Sciatic nerve (tissue), 2 donors: ENCODE measurements around the gene BACE2. TPM values are rescaled to one million over a fixed set of nuclear protein-coding genes. Genes with fewer than 3 reads are reported as not detected.
A peak's percentile ranks its signal among the peaks of the same experiment; 100 is the strongest.

Experiments used
- ATAC-seq: fragments of 200-7000 bp; cut with Tn5 transposase; one replicate; pipeline ENCODE4 v1.9.1; 2020; ENCODE audit warnings: mild to moderate bottlenecking, moderate library complexity
- DNase-seq: peaks from one replicate; pipeline ENCODE4 v3.0.0-alpha.2; 2020; ENCODE audit warnings: low spot score
- intact Hi-C: fragments of 100-400 bp; cut with DNase I; formaldehyde crosslinking; loops from one replicate; pipeline ENCODE4 v1.14.2; 2022
- total RNA-seq: library from RNA; stranded (reverse); fragmentation: NEBNext Ultra II Directional; extraction: Animal tissue kit (Norgen Biotek cat#: 25700); gene quantifications from one replicate; pipeline ENCODE4 v1.2.1, GENCODE V29; 2021
- donor health status: DM: no; HTN: no; CAD: no.
- donor health status: DM: no; HTN: no; CAD: no.

The BACE2 gene
- total RNA-seq, 1 donor from 2014 or later: 103 TPM

DNA sequence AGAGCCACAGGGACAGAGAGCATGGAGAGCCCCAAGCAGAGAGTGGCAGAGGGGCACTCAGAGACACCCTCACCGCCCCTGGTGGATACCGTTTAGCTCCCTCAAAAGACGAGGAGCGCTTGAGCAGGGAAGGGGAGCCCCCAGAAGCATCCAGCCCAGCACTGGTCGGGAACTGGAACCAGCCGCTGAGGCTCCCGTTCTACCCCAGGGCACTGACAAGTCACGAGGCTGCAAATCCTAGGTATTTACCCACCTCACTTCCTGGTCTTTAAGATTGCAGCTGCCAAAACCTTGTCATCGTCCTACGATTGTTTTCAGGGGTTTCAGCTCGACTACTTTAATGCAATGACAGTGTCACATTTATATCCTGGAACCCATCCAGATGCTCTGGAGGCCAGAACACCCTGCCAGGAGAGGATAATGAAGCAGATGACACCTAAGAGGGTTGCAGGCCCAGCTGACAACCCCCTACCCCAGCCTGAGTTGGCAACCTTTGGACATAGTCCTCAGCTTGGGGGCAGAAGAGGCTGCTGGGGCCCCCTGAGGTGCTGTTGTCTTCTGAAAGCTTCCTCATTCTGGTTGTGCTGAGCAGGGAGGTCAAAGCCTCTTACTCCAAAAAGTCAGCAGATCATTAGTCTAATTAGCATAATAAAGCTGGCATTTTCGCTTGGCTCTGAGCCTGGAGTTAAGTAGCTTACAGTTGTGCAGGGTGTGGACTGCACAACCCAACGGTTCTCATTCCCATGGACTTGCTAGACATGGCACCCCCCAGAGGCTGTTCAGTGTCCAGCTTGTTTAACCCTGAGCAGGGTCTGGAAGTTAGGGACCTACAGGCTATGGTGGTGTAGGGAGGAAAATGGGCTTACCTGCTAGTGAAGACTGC lies 20.6 kb upstream of the BACE2 start:
- DNase-seq (no peak), ATAC-seq (no peak)
- intact Hi-C loops: no loop called here

DNA sequence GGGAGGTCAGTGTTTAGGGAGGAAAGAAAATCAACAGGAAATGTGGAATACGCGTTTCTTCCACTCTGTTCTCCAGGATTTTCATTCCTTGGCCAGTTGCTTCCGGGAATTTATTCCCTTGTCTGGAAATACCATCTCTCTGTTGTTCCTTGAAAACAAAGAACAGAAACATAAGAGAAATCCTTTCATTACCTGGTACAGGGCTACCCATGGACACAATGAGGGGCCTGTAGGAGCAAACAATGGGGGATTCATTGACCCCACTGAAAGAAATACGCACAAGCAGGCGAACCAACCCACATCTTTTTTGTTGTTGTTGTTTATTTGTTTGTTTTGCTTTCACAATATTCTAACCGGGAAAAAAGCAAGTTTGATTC lies 20.0 kb upstream of the BACE2 start:
- ATAC-seq (no peak), DNase-seq (no peak)
- intact Hi-C loops: no loop called here

DNA sequence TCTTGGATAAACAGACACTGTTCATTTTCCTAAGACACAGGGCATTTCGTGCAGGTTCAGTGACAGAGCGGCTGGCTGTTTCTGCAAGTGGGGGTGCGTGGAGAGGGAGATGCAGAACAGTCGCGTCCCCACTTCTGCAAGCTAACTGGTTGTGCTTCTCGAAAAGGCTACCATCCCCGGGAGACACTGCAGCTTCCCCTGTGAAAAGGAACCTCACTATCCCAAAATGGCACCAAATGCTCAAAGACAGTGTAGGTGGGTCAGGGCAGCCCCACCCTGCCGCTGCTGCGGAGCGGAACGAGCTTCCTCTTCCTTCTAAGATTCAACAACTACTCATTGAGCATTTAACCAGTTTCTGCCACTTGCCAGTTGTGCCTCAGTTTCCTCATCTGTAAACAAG lies 19.2 kb upstream of the BACE2 start:
- DNase-seq (no peak), ATAC-seq (no peak)
- intact Hi-C loops: no loop called here

DNA sequence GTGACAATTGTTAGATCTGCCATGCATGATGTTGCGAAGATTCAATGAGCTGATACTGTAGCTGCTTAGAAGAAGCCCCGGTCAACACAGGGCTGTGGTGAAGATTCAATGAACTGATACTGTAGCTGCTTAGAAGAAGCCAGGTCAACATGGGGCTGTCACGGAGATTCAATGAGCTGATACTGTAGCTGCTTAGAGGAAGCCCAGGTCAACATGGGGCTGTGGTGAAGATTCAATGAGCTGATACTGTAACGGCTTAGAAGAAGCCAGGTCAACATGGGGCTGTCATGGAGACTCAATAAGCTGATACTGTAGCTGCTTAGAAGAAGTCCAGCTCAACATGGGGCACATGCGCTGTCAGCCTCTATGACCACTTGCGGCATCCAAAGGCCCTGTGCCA lies 18.8 kb upstream of the BACE2 start:
- ATAC-seq: peak; percentile 39
- intact Hi-C loops: no loop called here
- DNase-seq: no peak

DNA sequence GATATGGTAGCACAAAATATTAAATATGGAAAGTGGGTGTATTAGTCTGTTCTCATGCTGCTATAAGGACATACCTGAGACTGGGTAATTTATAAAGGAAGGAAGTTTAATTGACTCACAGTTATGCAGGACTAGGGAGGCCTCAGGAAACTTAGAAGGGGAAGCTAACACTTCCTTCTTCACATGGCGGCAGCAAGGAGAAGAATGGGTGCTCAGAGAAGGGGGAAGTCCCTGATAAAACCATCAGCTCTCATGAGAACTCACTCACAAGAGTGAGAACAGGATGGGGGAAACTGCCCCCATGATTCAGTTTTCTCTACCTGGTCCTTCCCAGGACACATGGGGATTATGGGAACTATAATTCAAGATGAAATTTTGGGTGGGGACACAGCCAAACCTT lies 15.8 kb upstream of the BACE2 start:
- ATAC-seq (no peak), DNase-seq (no peak)

DNA sequence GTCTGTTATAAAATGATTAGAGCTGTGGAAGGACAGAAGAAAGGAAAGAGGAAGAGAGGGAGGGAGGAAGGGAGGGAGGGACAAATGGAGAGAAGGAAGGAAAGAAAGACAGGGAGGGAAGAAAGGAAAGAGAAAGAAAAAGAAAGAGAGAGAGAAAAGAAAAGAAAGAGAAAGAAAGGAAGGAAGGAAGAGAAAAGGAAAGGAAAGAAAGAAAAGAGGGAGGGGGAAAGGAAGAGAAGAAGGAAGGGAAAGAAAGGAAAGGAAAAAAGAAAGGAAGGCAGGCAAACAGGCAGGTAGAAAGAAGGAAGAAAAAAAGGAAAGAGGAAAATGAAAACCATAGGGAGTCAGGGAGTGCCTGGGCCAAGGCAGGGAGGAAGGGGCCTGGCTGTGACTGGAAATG lies 14.5 kb upstream of the BACE2 start:
- intact Hi-C loops: no loop called here
- no peak for ATAC-seq
- no peak for DNase-seq

More for the DNA sequence above, 15.8 kb upstream of the BACE2 start:
- intact Hi-C loops: no loop called here

DNA sequence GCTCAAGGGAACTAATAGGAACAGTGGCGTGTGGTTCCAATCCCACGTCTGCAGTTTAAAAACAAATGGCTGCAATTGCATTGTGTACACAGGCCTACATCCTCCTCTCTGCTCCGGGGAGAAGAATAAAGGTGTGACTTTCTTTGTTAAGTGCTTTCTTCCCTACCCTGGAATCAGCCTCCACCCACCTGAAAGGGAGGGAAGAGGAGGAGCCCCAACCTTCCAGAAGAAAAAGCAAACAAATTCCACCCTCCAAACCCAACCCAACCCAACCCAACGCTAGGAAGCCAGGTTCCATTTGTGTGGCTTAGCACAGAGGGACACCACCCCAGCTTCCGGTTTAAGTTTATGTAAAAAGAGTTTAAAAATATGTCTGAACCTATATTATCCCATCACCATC lies 11.8 kb upstream of the BACE2 start:
- intact Hi-C loops: no loop called here

DNA sequence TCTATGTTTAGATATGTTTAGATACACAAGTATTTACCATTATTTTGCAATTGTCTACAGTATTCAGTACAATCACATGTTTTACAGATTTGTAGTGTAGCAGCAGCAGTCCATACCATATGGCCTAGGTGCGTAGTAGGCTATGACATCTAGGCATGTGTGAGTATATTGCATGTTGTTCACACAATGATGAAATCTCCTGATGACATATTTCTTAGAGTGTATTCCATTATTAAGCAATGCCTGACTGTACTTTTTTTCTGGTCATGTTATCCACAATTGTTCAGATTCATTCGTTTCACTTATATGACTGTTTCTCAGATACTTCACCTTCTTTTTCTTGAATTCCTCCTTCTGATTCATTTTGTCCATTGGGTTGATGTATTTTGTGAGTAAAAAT lies 9.9 kb upstream of the BACE2 start:
- DNase-seq (no peak), ATAC-seq (no peak)
- intact Hi-C loops: no loop called here

More for the DNA sequence above, 11.8 kb upstream of the BACE2 start:
- no peak for DNase-seq
- no peak for ATAC-seq

DNA sequence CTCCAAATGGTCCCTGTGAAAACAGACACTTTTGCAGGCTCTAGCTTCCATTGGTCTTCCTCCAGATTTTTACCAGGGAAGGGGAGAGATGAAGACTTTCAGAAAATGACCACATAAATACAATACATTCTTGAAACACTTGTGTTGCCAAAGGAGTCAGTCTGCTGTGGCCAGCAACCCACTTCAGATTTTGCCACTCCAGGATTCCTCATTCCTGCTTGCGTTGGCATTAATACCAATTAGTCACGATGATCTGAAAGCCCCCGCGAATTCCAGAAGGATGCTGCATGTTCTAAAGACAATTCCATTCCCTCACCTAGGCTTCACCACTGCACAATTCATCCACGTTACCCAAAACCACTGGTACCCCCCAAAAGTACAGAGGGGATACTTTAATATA lies 7.9 kb upstream of the BACE2 start:
- intact Hi-C loops: no loop called here
- DNase-seq (no peak), ATAC-seq (no peak)

DNA sequence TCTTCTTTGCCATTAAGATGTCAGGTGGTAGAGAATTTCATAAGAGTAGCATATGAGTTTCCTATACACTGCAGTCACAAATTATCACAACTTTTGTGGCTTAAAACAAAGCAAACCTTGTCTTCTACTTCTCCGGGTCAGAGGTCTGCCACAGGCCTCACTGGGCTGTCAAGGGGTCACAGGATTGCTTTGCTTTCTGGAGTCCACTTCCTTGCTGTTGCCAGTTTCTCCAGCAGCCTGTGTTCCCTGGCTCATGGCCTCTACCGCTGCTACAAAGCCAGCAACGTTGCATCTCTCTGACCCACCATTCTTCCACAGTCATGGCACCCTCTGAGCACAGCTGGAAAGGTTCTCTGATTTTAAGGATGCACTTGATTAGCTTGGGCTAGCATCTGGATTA lies 6.5 kb upstream of the BACE2 start:
- DNase-seq (no peak), ATAC-seq (peak; percentile 65)
- intact Hi-C loops: no loop called here

DNA sequence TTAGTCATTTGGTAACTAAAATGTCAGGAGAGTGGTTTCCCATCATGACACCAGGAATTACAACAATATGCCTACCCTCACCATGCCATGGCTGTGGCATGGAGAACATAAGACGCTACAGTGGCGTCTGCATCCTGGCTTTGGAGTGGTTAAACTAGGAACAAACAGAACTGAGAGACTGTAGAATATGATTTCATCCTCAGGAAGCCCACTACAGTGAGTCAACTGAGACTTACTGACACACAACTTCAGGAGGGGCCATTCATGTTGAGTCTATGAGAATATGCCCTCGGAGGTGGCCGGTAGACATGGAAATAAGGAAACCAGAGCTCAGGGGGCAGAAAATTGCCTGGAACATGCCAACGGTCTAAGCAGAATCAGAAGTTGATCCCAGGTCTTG lies 5.9 kb upstream of the BACE2 start:
- no peak for ATAC-seq
- no peak for DNase-seq
- intact Hi-C loops: no loop called here

DNA sequence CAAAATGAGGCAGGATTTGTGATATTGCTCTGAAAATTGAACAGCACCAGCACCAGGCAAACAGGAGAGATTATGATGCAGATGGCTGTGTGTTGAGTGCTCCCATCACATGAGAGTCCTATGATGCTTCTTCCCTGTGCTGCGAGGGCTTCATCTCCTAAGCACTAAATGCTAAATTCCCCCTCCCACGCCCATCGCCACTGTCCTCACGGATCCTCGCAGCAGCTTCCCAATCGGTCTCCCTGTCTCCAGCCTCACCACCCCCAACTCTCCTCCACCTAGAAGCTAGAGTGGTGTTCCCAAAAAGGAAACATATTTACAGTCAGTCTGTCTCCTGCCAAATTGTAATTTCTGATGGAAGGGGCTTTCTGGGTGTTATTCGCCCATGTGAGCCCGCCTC lies 4.9 kb upstream of the BACE2 start:
- ATAC-seq: no peak
- peak; percentile 45 for DNase-seq
- intact Hi-C loops: no loop called here

DNA sequence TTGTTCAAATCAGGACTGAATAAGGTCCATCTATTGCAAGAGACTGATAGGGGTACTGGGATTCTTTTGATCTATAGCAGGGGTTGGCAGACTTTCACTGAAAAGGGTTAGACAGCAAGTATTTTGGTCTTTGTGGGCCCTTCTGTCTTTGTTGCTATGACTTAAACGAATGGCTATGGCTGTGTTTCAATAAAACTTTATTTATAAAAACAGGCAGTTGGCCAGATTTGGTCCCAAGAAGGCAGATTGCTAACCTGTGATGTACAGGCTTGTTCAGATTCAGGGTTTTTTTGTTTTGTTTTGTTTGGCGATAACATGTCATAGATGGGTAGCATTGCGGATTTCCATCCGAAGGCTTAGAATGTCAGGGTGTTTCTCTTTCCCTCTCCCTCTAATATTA lies 3.9 kb upstream of the BACE2 start:
- intact Hi-C loops: no loop called here
- no peak for ATAC-seq

DNA sequence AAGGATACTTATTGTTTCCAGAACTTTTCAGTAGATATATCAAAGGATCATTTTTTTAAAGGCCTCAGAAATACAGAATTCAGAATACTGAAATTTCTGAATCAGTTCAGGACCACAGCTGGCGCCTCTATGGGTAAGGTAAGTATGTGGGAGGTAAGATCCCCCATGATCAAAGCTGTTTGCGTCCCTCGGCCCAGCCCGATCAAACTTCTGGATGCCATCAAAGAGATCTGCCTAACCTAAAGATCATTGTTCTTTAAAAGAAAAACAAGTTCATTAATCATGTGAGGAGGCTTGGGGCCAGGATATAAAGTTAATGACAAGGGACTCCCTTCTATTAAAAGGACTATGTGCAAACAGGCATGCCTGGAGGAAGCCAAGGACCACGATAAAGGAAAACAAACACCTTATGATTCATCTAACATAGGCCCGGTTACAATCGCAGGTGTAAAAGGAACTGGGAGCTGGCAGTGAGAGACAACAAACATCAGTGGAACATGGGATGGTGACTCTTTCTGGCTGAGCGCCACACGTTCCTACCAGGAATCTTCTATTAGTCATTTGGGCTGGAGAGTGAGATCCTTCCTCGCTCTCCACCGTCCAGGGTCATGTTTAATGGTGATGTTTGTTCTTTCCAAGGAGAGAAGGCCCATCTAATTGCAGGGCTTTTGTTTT lies 2.8 kb upstream of the BACE2 start:
- no peak for DNase-seq
- intact Hi-C loops: no loop called here
- no peak for ATAC-seq

More for the DNA sequence above, 3.9 kb upstream of the BACE2 start:
- DNase-seq: no peak

DNA sequence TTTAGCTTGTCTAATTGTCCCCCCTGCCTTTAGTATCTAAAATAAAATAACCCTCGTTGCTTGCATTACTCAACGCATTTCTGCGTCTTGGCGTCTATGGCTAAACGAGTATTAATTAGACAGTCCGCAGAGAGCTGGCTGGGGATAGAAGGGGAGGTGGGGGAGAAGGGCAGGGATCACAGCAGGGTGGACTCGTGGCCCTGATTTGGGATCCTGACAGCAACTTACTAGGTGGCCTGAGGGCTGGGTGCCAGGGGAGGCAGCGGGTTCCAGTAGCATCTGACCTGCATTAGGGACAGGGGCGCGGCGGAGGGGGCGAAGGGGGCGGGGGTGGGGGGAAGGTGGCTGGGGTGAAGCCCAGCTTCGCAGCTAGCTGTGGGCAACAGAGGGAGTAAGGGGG lies 1.1 kb upstream of the BACE2 start:
- peak; percentile 75 for DNase-seq
- intact Hi-C loops: no loop called here

DNA sequence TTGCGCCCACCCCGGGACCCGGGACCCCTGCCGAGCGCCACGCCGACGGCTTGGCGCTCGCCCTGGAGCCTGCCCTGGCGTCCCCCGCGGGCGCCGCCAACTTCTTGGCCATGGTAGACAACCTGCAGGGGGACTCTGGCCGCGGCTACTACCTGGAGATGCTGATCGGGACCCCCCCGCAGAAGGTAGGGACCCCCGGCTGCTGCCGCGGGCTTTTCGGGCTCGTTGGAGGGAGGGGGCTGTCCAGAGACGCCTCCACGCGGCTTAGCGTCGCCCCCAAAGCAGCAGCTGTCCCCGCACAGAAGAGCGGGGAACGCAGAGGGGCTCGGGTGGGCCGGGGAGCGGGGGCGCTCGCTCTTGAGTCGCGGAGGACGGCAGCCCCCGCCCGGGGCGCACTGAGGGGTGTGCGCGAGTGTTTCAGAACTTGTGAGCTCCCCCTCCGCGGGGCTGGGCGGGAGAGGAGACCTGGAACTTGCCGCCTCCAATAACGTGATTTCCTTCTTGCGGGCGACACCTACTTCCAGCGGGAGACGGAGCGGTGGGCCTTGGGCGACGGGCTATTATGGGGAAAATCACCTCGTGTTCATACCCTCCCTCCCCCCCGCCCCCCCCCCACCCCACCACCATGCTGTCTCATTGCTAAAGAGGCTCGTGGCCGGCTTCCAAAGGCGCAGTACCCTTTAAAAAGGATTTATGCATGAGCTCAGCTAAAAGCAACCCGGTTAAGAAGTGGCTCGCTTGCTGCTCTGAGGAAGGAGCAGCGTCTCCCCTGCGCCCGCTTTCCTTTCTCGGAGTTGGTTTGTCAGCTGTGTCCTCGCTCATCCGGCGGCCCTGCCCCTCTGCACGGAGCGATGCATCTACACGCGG lies 664 bp downstream of the BACE2 start:
- ATAC-seq (peak; percentile 61), DNase-seq (peak; percentile 79)
- intact Hi-C loops: no loop called here

More for the DNA sequence above, 1.1 kb upstream of the BACE2 start:
- ATAC-seq: peak; percentile 29

DNA sequence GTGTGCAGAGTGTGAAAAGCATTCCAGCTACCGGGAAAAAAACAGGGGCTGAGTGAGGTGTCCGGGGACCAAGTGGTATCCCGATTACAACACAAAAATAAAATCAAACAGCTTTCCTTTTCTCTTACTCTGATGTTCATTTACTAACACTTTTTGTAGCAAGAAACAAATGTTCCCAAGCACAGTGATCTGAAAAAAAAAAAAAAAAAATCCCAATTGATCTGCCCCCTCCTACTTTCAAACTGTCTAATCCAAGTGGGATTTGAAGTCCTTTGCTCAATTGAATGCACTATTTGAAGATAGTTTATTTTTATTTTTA lies 1.3 kb downstream of the BACE2 start:
- intact Hi-C loops: no loop called here
- DNase-seq (no peak), ATAC-seq (no peak)

DNA sequence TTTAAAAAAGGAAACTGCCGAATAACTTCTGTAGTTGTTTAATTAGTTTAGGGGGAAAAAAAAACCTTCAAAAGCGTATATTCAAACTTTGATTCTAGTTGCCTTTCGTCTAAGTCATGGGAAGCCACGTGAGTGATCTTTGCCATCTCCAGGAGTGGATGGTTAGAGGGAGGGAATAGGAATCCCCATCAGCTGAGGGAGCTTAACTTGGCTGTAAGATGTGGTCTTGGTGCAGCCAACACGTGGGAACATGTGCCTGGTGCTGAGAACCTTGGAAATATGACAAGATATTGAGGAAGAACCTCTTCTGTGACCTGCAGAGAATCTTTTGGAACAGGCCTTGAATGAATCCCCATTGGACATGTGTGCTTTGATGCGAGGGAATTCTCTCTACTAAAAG lies 1.7 kb downstream of the BACE2 start:
- DNase-seq (no peak), ATAC-seq (peak; percentile 43)
- intact Hi-C loops: no loop called here

DNA sequence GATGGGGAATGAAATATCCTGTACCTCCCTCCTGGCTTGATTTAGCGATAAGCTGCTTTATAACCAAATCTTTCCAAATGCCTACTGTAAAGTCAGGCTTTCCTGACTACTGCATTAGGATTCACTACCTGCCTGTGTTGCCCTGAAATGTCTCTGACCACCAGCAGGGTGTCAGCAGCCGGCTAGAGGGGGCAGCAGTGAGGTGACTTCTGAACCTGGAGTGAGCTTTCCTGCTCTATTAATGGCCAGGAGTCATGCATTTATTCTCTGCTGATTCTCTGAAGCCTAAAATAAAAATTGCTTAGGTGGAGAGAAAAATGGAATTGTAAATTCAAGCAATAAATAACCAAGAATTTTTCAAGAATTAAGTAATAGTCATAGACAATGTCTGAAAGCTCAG lies 2.5 kb downstream of the BACE2 start:
- ATAC-seq: no peak
- intact Hi-C loops: no loop called here
- no peak for DNase-seq
